HEK293 (cell line): ENCODE data around the gene ITK.

Source experiments
- CTCF ChIA-PET: fragments of 350-600 bp; formaldehyde crosslinking; extraction: SDS; loops from one replicate; lab custom pipeline; 2021; ENCODE audit warnings: antibody characterized with exemption; lab: Yijun Ruan, JAX
- POLR2A ChIA-PET: fragments of 300-600 bp; formaldehyde crosslinking; extraction: SDS; loops from one replicate; lab custom pipeline; 2020; ENCODE audit warnings: antibody characterized with exemption, inconsistent platforms; lab: Yijun Ruan, JAX
- H3K27ac ChIP-seq: fragments of 200-500 bp; sonication (Bioruptor generic); 2 replicates; pipeline ENCODE4 v1.5.1; 2014; ENCODE audit warnings: low read depth, low read length, control low read depth, inconsistent platforms; ENCODE audit errors: extremely low read depth
- H3K36me3 ChIP-seq, 2 experiments: fragments of 200-500 bp in 1 of 2; sonication (Bioruptor generic) in 1 of 2; 1 replicate in 1 of 2; 2 replicates in 1 of 2; pipeline ENCODE4 v1.5.1; 2014 to 2017; ENCODE audit warnings: inconsistent platforms in 2 of 2, low read length in 2 of 2; ENCODE audit not compliant: control insufficient read depth in 2 of 2, insufficient read depth in 1 of 2
- H3K4me1 ChIP-seq: fragments of 200-500 bp; sonication (Bioruptor generic); 2 replicates; pipeline ENCODE4 v1.5.1; 2014; ENCODE audit warnings: mild to moderate bottlenecking, low read length, inconsistent platforms; ENCODE audit not compliant: control insufficient read depth, insufficient read depth
- H3K4me3 ChIP-seq: 2 replicates; pipeline ENCODE4 v1.5.1; 2011; ENCODE audit warnings: low read depth, mild to moderate bottlenecking, control low read depth, low read length, moderate library complexity
- H3K9me3 ChIP-seq: fragments of 200-500 bp; sonication (Bioruptor generic); 2 replicates; pipeline ENCODE4 v1.5.1; 2014; ENCODE audit warnings: low read depth, low read length, inconsistent platforms; ENCODE audit not compliant: control insufficient read depth, insufficient read depth
- CTCF ChIP-seq: fragments of 450-650 bp; formaldehyde crosslinking; IDR thresholded peaks from 2 replicates; pipeline ENCODE4 v1.5.1; 2016; ENCODE audit warnings: missing biosample characterization, missing genetic modification characterization
- GFI1B ChIP-seq: fragments of 450-650 bp; formaldehyde crosslinking; IDR thresholded peaks from 2 replicates; pipeline ENCODE4 v1.5.1; 2016; ENCODE audit warnings: missing biosample characterization, missing genetic modification characterization
- GLIS2 ChIP-seq: fragments of 450-650 bp; formaldehyde crosslinking; IDR thresholded peaks from 2 replicates; pipeline ENCODE4 v1.5.1; 2016; ENCODE audit warnings: missing biosample characterization, missing genetic modification characterization
- OVOL3 ChIP-seq: fragments of 450-650 bp; formaldehyde crosslinking; IDR thresholded peaks from 2 replicates; pipeline ENCODE4 v1.5.1; 2016; ENCODE audit warnings: missing biosample characterization, missing genetic modification characterization
- SALL2 ChIP-seq: fragments of 450-650 bp; formaldehyde crosslinking; IDR thresholded peaks from 2 replicates; pipeline ENCODE4 v1.5.0; 2017; ENCODE audit warnings: missing biosample characterization, mild to moderate bottlenecking, missing genetic modification characterization, borderline replicate concordance
- ZBTB17 ChIP-seq: fragments of 450-650 bp; formaldehyde crosslinking; IDR thresholded peaks from 2 replicates; pipeline ENCODE4 v1.5.1; 2016; ENCODE audit warnings: missing biosample characterization, missing genetic modification characterization
- ZIC2 ChIP-seq: fragments of 450-650 bp; formaldehyde crosslinking; IDR thresholded peaks from 2 replicates; pipeline ENCODE4 v1.5.1; 2016; ENCODE audit warnings: missing biosample characterization, missing genetic modification characterization
- ZNF10 ChIP-seq: fragments of 450-650 bp; formaldehyde crosslinking; IDR thresholded peaks from 2 replicates; pipeline ENCODE4 v1.5.1; 2017; ENCODE audit warnings: missing biosample characterization, missing genetic modification characterization
- ZNF157 ChIP-seq: fragments of 450-650 bp; formaldehyde crosslinking; IDR thresholded peaks from 2 replicates; pipeline ENCODE4 v1.5.1; 2016; ENCODE audit warnings: missing biosample characterization, missing genetic modification characterization
- ZNF311 ChIP-seq: fragments of 450-650 bp; formaldehyde crosslinking; IDR thresholded peaks from 2 replicates; pipeline ENCODE4 v1.5.1; 2017; ENCODE audit warnings: missing biosample characterization, missing genetic modification characterization, borderline replicate concordance
- ZNF558 ChIP-seq: fragments of 450-650 bp; formaldehyde crosslinking; IDR thresholded peaks from 2 replicates; pipeline ENCODE4 v1.5.1; 2016; ENCODE audit warnings: missing biosample characterization, missing genetic modification characterization
- ZNF560 ChIP-seq: fragments of 450-650 bp; formaldehyde crosslinking; IDR thresholded peaks from 2 replicates; pipeline ENCODE4 v1.5.1; 2017; ENCODE audit warnings: missing biosample characterization, missing genetic modification characterization, borderline replicate concordance
- ZNF704 ChIP-seq: fragments of 450-650 bp; formaldehyde crosslinking; IDR thresholded peaks from 2 replicates; pipeline ENCODE4 v1.5.1; 2016; ENCODE audit warnings: missing biosample characterization, missing genetic modification characterization
- ZNF76 ChIP-seq: fragments of 450-650 bp; formaldehyde crosslinking; IDR thresholded peaks from 2 replicates; pipeline ENCODE4; 2016; ENCODE audit warnings: low read depth, missing biosample characterization, missing genetic modification characterization, borderline replicate concordance
- ZNF768 ChIP-seq: fragments of 450-650 bp; formaldehyde crosslinking; IDR thresholded peaks from 2 replicates; pipeline ENCODE4 v1.5.1; 2018; ENCODE audit warnings: missing biosample characterization, mild to moderate bottlenecking, missing genetic modification characterization
- ZNF777 ChIP-seq: fragments of 450-650 bp; formaldehyde crosslinking; IDR thresholded peaks from 2 replicates; pipeline ENCODE4 v1.5.1; 2017; ENCODE audit warnings: missing biosample characterization, missing genetic modification characterization, borderline replicate concordance
- ZSCAN23 ChIP-seq: fragments of 450-650 bp; formaldehyde crosslinking; IDR thresholded peaks from 2 replicates; pipeline ENCODE4 v1.5.1; 2016; ENCODE audit warnings: missing biosample characterization, missing genetic modification characterization
- TF ChIP-seq, protein P1 (sequence below): fragments of 450-650 bp; formaldehyde crosslinking; IDR thresholded peaks from 2 replicates; pipeline ENCODE4 v1.5.0; 2017; ENCODE audit warnings: missing biosample characterization, missing genetic modification characterization, borderline replicate concordance

ITK gene

GRCh38 chr5:157219491-157220271 is 39.0 kb downstream of the ITK start:
- ChIA-PET POLR2A (no interaction called here), CTCF (interaction anchor here (0.5 kb wide), 1 partner anchor 28 kb away, joined by 3 read pairs; no protein-coding TSS in a partner anchor)
- Histone ChIP-seq H3K9me3 (no peaks in the 10 kb centered on the region), H3K4me3 (no peak overlapping the region), H3K4me1 (no peaks in the 10 kb centered on the region), H3K36me3 (no peaks in the 10 kb centered on the region), H3K27ac (no peak overlapping the region)
- TF ChIP-seq OVOL3 (tag by site-specific recombination) (no peak), GFI1B (no peak), ZSCAN23 (no peak), ZNF768 (tag by site-specific recombination) (no peak), ZNF704 (tag by site-specific recombination) (no peak), ZNF777 (tag by site-specific recombination) (no peak), ZNF10 (tag by site-specific recombination) (no peak), ZNF311 (tag by site-specific recombination) (no peak), ZBTB17 (no peak)
- TF ChIP-seq, protein P1, sequence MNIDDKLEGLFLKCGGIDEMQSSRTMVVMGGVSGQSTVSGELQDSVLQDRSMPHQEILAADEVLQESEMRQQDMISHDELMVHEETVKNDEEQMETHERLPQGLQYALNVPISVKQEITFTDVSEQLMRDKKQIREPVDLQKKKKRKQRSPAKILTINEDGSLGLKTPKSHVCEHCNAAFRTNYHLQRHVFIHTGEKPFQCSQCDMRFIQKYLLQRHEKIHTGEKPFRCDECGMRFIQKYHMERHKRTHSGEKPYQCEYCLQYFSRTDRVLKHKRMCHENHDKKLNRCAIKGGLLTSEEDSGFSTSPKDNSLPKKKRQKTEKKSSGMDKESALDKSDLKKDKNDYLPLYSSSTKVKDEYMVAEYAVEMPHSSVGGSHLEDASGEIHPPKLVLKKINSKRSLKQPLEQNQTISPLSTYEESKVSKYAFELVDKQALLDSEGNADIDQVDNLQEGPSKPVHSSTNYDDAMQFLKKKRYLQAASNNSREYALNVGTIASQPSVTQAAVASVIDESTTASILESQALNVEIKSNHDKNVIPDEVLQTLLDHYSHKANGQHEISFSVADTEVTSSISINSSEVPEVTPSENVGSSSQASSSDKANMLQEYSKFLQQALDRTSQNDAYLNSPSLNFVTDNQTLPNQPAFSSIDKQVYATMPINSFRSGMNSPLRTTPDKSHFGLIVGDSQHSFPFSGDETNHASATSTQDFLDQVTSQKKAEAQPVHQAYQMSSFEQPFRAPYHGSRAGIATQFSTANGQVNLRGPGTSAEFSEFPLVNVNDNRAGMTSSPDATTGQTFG (tag by site-specific recombination): no peak

DNA sequence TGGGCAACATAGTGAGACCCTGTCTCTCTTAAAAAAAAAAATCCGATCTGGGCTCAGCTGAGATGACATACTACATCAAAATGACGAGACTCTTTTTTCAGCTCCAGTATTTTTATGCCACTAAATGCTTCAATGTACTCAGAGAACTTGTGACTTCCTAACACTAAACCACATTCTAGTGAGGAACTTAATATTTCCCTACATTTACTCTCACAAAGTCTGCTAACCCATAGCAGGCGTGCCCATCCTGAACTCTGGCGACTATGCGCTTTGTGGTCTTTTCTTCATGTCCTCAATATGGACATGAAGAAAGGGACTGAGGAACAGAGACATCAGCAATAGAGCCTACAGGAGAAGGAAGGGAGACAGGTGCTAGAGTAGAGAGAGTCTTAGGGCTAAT is 41.3 kb downstream of the ITK start:
- no peaks in the 10 kb centered on the region for H3K9me3 ChIP-seq
- H3K36me3 ChIP-seq: no peaks in the 10 kb centered on the region
- TF ChIP-seq CTCF (no peak), GLIS2 (tag by site-specific recombination) (no peak), SALL2 (tag by site-specific recombination) (no peak), ZNF76 (no peak), ZNF768 (tag by site-specific recombination) (no peak), ZNF560 (tag by site-specific recombination) (no peak), ZIC2 (tag by site-specific recombination) (no peak), ZNF157 (tag by site-specific recombination) (no peak), ZNF558 (tag by site-specific recombination) (no peak)
- POLR2A ChIA-PET: no interaction called here
- H3K4me1 ChIP-seq: no peaks in the 10 kb centered on the region
- H3K27ac ChIP-seq: no peak overlapping the region
- CTCF ChIA-PET: interaction anchor here (0.6 to 0.9 kb wide), 2 partner anchors 31 to 196 kb away, joined by 3 to 5 read pairs; no protein-coding TSS in a partner anchor
- no peak overlapping the region for H3K4me3 ChIP-seq
